Stimulated activated CD4-positive, alpha-beta T cell treated with anti-CD3 and anti-CD28 coated beads, Interleukin-1b, Interleukin-23, amount 100 ng/mL, for 48 hours (primary cell): ENCODE measurements around the gene PPM1H.

Experiments used
- DNase-seq: peaks from one replicate; pipeline ENCODE4 v3.0.0-alpha.2; 2020

Gene PPM1H

GRCh38 chr12:62866451-62867082 is 68.4 kb downstream of the PPM1H start:
- DNase-seq: no peak

- DNase-seq: no peak
These were observed 69.0 kb downstream of the PPM1H start for GRCh38 chr12:62865937-62866336.

DNA sequence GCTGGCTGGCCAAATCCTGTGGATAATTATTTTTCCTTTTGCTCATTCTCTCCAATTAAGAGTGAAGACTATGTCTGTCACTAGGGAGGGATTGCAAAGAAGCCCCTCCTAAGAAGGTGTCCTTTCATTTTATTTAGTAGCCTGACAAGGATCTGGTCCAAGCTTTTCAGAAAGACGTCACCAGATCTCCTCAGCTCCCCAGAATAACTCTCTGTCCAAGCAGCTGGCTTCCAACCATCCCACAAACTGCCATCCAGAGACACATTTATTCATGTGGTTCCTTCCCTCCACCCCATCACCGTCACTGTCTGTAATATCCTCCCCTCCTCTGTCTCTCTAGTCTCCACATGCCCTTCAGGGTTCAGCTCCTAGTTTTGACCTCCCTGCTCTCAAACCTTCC is 69.9 kb downstream of the PPM1H start:
- no peak for DNase-seq

DNA sequence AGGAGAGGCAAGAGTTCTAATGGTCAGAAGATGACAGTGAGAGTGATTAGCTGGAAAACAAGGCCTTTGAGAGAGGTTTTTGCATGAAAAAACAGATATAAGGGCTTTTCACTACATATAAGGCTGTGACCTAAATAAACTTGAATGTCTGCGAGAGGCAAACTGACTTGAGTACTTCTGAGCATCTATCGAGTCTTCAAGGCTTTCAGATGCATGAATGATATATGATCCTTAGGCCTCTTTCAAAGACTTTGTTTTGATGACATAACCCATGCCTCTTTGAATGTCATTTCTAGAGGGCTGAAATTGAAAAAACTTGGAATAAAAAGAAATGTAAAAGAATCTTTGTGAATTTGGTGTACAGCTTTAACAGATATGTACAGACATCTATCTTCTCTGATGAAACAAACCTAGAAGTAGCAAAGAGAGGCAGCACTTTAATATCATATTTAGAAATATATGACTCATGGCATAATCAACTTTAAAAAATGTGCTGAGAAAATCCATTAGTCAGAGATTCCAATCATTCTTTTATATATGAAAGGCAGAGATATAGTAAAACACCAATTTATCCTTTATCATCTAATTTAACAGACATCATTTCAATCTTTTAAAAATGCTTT is 72.6 kb downstream of the PPM1H start:
- DNase-seq: no peak

- DNase-seq: no peak
These were observed 73.4 kb downstream of the PPM1H start for GRCh38 chr12:62861586-62861985.

GRCh38 chr12:62860501-62861411 is 74.2 kb downstream of the PPM1H start:
- DNase-seq: no peak

- no peak for DNase-seq
These were observed 74.9 kb downstream of the PPM1H start for GRCh38 chr12:62860020-62860419.

DNA sequence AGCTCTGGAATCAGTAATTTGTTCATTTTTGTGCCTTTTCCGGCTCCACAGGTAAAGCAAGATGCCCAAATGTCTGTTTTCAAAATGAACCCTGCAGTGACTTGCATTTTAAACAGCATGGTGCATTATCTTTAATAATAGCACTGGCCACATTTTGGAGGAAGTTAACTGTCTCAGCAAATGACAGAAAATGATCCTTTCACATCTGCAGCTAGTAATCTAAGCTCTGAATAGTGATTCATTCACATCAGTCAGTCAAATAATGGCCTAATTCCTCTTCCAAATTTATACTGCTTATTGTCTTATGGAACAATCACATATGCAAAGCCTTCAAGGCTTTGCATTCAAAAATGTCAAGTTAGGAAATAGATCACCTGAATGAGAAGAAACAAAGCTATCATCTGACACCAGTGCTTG is 75.6 kb downstream of the PPM1H start:
- no peak for DNase-seq

DNA sequence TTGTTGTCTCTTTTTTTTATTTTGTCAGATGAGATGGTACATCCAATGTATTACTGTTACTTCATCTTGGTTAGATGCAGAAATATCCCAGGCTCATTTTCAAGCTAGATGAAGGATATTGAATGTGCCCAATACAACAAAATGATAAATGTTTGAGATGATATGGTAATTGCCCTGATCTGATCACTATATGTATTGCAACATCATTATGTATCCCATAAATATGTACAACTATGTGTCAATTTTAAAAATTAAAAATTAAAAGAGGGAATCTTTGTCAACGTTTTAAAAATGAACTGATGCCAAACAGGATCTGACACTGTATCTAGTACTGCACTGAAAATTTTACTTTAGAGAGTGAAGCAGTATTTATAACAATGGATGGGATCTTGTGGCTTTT is 78.5 kb downstream of the PPM1H start:
- no peak for DNase-seq

- DNase-seq: no peak
These were observed 80.9 kb downstream of the PPM1H start for GRCh38 chr12:62854024-62854423.

DNA sequence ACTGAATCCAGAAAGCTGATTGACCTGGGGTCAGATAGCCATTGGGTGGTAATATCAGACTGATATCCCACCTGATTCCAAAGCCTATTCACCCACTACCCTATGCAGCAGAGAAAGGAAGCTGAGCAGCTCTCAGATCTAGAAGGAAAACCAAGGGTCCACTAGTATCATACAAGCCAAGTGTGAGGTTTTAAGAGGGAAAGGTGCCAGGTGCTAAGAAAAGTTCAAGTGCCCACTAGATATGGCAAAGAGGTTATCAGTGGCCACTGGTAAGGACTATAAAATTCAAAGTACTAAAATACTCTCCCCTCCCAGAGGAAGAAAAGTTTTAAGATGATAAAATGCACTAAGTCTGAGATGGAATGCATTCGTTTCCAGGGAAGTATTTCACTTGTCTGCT is 85.6 kb downstream of the PPM1H start:
- DNase-seq: no peak

DNA sequence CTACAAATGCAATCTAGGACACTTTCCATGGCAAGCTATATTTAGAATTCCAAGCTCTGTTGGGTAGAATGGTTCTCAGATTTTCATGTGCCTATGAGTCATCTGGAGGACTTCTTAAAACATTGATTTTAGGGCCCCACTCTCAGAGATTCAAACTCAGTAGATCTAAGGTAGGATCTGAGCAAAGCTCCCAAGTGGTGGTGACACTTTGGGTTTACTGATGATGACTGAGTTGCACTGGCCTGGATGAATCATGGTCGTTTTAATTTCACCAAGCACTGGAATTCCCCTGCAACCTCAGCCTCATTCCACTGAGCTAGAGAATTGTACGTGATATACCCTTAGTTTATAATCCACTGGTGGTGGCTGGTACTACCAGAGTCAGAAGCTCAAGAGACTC is 86.5 kb downstream of the PPM1H start:
- DNase-seq: peak; percentile 33

GRCh38 chr12:62847709-62848108 is 87.2 kb downstream of the PPM1H start:
- DNase-seq: no peak

DNA sequence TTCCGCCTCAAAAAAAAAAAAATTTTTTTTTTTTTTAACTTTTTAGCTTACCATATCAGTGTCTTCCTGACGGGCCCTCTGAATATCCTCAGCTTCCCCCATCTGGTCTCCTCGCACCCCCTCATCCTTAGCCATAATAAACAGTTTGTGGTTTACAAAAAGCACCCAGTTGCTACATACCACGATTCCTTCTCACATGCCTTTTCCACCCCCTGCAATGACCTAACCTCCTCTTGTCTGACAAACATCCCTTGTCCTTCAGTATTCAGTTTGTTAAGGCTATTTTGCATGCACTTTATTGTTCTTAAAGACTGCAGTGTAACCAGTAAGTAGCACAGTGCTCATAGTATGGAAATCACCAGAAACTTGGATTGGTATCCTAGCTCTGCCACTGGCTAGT is 88.5 kb downstream of the PPM1H start:
- no peak for DNase-seq

DNA sequence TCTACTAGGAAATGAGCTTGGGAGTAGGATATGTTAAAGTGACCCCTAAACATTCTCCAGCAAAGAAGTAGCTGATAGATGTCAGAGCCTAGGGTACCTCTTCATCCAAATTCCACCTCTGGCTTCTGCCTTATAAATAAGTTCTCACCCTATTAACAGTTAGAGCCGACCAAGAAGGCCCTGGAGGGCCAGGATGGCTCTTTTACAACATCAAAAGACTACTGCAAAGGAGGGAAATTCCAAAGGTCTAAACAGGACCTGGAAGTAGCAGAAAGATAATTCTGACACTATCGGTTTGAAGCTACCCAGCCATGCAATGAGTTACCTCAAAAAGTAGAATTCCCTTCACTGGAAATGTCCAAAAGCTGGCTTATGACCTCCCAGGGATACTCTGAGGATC is 90.0 kb downstream of the PPM1H start:
- no peak for DNase-seq

GRCh38 chr12:62843716-62844115 is 91.2 kb downstream of the PPM1H start:
- no peak for DNase-seq

DNA sequence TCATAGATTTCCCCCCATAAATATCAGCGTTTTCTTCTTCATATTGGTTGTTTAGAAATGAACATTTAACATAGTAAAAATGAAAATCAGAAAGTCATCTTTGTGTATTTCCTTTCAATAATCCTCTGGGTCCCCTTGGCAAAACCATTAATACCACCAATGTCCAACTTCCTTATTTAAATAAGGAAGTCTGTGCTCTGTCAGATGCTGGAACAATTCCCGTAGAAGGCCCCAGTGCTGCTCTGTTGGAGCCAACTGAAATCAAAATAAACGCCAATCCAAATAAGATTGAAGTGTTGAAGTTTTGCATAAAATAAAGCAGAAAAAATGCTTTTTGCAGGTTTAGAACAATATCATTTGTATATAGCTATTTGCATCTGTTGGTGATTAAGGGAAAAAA is 93.1 kb downstream of the PPM1H start:
- DNase-seq: no peak

DNA sequence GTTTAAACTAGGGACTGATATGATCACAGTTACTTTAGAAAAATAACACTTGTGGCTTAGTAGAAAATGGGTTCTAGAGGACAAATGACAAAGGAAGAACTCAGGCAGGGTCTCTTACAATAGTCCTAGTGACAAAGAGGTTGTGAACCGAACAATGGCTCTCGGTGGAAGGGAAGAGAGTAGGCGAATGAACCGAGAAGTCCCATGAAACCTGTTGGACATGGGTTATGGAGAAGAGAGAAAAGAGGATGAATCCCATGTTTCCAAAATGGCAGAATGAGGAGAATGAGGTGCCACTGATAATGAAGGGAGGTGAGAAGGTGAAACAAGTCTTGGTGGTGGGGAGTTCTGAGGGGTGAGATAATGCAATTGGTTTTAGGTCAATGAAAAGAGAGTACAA is 94.1 kb downstream of the PPM1H start:
- DNase-seq: no peak

- no peak for DNase-seq
These were observed 94.9 kb downstream of the PPM1H start for GRCh38 chr12:62839869-62840660.

GRCh38 chr12:62834971-62835547 is 99.9 kb downstream of the PPM1H start:
- no peak for DNase-seq

- DNase-seq: no peak
These were observed 100.5 kb downstream of the PPM1H start for GRCh38 chr12:62834406-62834805.

DNA sequence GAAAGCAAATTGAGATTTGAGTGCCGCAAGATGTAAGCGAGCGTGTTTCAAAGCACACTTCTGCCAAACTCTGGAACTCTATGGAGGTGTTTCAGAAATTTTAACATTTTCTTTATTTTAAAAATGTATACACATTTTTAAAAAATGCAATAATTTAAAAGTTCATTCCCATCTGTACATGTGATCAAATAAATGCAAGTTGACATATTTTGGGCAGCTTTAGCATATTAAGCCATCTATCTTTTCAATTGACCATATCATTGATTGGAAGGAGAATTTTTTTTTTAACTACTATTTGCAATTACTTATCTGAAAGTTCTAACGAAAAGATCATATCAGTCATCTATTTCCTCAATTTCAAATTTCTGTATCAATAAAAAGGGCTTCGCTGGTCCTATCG is 101.3 kb downstream of the PPM1H start:
- DNase-seq: no peak

- DNase-seq: no peak
These were observed 102.4 kb downstream of the PPM1H start for GRCh38 chr12:62832558-62832957.
